GM18502 (cell line): Measurements from ENCODE around the gene PDGFD.

Experiments
- ATAC-seq: cut with Tn5 transposase; IDR thresholded peaks from one replicate; pipeline ENCODE4 v1.9.1; 2021; ENCODE audit warnings: mild to moderate bottlenecking; ENCODE audit not compliant: unreplicated experiment, poor library complexity

PDGFD gene

DNA sequence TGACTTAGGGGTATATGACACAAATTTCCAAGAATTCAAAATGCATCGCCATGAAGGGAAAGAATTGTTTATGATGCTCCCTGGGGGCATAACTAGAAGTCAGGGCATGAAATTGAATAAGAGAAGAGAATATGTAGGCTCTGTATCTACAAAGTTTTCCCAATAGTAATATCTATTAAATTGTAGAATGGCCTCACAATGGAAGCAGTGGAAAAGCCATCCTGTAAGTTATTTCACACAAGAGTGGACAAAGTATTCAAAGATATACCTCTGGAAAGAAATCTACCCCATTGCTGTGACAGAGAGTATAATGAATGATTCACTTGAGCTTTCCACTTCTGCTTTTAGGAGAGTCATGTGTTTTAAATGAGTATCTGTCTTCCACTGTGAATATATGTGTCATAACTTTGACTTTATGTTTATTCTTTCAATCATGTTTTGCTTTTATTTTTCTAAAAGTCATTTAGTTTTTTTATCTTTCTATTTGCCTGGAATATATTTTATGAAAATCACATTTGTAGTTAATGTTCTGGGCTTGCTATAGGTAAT lies 193.2 kb downstream of the PDGFD start:
- peak; percentile 93 for ATAC-seq

DNA sequence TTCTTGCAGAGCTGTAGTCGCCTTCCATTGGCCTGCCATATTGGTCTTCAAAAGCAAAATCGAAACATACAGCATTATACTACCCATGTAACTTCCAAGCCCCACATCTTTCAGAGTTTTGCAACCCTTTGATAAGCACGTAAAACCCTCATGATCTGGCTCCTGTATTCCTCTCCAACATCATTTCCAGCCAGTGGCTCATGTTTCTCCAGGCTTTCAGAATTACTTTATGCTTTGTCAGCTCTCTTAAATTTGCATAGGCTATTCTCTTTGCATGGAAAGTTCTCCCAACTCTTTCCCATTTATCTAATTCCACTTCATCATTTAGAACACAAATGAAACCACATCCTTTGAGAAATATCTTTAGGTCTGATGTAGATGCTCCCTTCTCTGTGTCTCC lies 195.3 kb downstream of the PDGFD start:
- ATAC-seq = no peak

DNA sequence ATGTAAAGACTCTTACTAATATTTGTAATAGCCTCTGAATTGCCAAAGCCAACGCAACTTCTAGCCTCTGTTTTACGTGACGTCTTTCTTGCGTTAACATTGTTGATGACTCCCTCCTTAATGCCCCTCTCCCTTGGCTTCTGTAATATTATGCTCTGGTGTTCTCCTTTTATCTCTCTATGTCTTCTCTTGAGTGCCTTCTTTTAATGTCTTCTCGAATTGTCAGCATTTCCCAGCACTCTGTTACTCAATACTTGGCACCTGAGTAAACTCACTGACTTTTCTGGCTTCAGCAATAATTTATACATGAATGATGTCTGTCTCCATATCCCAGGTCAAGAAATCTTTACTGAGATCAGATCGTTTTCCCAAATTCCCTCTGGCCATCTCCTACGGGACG lies 196.0 kb downstream of the PDGFD start:
- ATAC-seq = no peak

DNA sequence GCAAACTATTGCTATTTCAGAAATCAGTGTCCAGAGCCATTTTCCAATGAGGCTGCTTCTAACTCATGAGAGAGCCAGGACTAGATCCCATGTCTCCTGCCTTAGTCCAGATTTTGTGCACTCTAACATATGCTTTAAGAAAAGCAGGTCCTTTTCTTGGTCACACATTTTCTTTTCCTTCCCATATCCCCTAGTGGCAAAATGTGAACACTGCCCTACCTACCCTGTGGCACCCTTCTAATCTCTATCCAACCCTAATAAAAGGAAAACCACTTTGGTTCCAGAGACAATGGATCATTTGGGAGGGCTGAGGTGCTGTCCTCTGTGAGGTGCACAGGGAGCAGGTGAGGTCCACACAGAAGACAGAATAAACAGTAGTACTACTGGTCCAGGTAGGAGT lies 199.6 kb downstream of the PDGFD start:
- ATAC-seq = no peak

DNA sequence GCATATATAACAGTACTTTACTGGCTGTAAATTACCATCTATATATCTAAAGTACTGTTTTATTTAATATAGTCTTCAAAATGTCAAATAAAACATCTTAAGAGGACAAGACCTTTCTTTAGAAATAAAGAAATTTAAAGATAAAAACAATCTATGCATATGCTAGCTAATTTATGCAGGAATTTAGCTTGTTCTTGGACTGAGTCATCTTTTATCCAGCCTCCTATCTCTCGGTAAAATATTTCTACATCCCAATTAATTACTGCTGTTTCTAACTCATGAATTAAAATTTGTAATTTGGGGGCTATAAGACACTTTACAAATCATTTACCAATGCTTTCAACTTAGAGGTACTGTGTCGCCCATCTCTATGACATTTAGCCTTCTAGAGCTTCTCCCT lies 200.3 kb downstream of the PDGFD start:
- ATAC-seq = no peak

DNA sequence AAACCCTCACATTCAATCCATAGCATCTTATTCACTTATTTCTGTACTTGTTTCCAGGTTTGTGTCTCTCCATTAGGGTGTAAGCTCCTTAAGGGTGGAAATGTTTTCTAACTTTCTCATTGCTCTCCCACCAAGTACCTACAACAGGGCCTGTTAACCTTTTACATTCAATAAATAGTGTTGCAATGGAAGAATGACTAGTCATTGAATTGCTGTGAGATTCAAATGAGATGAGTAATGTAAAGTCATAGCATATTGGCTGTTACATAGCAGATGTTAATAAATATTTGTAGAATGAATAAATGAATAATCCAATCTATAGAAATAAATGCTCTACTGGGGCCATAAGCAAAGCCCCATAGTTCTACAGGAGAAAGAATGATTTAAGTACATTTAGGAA lies 202.9 kb downstream of the PDGFD start:
- no peak for ATAC-seq

DNA sequence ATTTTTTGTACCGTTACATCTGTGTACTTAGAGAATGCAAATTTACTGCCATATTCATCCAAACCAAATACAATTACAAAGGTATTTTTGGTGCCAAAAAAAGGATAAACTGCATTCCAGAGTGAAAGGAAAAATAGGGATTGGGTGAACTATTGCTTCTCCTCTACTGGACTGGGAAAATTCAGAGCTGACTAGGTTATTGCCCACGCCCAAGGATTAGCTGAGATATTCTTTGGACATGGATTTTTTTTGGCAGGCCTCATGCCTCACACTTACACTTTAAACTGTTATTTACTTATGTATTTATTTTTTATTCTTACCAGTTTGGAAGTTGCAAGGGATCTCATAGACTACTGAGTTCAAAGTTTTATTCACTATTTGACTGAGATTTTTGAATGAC lies 203.8 kb downstream of the PDGFD start:
- no peak for ATAC-seq

DNA sequence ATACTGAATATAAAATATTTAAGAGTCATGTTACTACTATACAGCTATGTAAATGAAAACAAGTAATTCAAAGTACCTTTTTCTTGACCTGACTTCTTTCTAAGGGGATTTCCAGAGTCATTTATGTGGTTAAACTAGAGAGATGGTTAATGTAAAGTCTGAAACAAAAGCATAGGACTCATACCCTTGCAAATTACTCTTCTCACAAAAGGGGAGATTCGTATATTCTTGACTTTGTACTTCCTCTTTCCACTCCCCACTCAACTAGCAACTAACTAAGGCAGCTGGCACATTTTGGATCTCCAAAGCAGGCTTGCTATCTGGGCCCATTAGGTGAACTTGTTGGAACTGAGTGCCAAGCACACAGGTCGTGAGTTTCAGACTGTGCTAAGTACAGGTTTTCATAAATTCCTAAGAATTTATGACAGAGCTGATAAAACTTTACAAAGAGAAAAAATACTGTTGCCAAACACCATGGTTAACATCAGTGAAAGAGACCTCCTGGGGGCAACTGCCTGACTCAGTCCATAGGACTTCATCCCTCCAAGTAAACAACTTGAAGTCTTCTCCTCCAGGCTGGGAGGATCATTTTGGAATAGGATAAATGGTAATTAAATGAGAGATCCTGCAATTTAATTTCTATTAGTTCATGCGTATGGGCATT lies 204.5 kb downstream of the PDGFD start:
- peak; percentile 98 for ATAC-seq

DNA sequence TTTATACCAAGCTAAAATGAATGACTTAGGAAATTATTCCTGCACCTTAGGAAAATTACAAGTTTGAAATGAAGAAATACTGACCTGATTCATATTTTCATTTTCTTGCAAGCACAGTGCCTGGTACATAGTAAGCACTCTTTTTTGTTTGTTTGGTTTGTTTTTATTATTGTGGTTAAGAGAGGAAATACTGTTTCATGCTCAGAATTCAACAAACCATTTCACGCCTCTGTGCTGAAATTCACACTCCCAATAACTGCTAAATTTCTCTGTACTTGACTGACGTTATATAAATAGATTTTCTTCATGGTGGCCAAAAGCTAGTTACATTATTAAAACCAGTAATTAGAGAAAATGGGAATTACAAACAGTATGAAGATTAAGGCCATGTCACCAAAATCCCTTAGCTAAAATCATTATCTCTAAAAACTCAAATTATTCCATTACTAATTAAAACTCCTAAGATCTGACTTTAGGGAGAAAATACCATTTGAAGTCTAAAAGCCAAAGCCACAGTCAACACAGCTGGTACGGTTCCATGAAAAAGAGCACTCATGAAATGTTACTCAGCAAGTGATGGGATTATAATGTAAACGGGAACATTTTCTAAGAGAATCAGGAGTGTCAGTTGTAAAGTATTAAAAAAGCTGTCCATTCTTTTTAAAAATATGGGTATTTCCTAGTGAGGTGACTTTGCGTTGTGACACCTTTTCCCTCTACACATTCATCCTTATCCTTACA lies 205.3 kb downstream of the PDGFD start:
- ATAC-seq = peak; percentile 47

DNA sequence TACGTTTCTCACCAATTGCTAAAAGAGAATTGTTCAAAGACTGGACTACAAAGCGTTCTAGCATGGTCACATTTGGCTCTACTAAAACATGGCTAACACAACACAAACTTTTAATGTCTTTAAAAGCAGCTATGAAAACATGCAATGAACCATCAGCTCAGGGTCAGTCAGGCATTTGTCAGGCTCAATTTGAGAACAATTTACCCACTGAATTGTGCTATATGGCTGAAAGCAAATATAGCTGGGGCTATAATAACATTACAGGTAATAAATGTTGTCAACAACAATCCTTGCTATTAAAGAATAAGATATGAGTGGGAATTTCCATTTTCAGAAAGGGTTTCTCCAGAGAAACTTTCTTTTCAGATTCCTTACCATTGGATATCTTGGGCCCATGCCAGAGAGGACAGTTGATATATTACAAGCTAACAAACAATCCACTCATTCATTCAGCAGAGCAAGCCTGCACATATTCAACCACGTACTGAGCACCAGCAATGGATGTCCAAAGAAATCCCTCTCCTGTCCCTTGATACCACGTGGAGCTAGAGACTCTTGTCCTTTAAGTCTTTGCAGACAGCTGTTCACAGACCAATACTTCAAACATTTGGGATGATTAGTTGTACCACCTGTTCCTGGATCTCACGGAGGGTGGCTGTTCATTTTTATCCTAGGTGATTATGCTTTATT lies 210.0 kb downstream of the PDGFD start:
- no peak for ATAC-seq

DNA sequence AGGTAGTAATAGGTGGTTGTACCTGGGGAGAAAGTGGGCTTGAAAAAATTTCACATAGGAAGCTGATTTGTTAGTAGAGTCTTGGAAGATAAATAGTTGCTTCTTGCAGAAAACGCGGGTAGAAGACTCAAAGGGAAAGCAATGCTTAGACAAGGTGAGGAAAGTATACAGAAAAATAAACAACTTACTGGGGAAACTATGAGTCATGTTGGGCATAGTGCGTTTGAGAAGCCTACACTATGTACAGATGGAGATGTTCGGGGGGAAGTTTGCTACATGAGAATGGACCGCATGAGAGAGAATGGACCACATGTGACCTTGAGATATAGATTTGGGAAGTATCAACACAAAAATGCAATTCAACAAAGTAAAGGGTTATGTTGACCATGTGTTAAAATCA lies 214.2 kb downstream of the PDGFD start:
- no peak for ATAC-seq

DNA sequence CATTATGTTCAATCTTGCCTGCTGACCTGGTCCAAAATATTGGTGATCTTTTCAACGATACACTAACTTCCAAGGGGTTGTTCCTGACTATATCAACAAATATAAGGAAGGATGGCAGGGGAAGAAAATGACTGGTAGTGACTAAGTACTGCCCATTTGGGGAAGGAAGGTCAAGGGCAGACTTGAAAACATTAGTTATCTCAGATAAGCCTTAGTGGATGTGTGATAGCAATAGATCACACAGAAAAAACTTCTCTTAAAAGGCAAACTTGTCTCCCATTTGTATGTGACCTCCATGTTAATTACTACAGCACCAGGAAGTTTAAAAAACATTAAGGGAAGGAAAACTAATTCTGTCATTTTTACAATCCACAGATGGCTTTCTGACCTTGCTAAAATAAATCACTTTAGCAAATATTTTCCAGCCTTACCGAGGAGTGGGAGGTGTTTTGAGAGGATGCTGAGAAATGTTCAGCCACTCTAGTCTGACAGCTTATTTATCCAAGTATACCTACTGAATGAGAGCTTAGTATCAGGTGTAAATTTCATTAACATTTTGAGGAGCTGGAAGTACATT lies 215.7 kb downstream of the PDGFD start:
- ATAC-seq = no peak

DNA sequence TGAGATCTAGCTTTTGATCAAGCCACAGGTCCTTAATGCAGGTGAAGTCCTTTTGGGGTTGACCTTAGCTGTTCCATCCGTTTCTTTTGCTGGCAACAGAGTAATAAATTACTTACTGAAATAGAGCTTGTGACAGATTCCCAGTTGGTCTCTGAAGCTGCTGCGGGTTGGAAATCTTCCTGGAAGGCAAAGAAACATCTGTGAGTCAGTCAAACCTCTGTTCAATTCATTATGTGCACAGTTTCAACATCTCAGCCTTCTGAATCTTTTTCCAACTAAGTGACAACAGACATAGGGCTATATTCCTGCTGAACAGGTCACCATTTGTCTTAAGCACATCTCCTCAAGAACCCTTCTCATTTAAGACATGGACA lies 216.4 kb downstream of the PDGFD start:
- no peak for ATAC-seq

DNA sequence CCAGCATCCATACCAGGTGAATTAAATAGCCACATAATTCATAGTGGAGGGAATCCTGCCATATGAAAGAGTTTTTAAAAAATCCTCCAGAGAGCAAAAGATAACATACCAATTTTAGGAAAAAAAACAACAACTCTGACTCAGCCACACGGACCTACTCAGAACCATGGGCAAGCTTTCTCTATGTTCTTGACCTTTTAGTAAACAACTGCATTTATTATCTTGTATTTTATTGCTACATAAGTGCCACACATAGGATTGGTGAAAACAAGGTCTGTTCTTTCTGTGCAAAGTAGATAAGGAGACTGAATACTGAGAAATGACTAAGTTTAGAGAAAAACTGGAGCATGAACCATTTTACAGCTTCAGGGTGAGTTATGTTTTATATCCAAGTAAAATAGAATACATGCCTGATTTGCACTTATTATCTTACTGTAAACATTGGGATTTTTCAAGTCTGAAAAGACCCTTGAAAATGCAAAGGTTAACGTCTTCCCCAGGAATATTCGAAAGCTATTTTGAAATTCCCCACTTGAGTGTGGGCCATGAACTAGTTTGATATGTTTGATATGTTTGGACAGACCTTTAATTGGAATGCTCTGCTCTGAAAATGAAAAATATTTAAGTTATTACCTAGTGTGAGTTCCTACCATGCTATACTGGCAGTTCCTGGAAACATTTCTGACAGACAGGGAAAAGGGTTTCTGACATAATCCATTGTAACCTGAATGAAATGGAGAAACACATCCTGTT lies 217.0 kb downstream of the PDGFD start:
- no peak for ATAC-seq

DNA sequence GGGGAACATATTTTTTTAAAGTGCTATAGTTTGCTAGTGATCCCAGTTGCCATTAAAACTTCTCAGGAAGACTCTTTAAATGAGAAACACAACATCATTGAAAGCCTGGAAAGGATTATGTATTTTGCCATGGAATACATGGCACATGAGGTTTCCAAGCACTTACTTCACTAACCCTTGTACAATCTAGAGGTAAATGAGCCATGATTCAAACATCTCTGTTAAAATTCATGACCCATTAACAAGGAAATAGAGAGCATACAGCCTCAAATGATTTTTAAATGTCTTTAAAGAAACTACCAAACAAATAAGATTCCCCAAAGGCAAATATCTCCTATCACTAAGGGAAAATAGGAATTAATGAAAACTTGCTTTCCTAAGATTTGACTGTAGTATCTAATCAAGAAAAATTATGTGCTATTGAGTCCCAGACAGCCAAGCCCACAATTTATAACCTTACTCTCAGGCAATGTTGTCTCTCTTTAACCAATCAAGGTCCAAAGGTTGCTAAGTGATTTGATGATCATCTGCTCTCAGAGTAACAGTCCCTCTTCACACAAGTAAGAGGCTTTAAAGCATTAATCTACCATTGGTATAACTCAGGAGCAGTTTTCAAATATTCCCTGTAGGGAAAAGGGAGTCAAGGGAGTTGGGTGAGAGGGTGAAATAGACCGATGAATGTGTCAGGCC lies 219.6 kb downstream of the PDGFD start:
- ATAC-seq = no peak

DNA sequence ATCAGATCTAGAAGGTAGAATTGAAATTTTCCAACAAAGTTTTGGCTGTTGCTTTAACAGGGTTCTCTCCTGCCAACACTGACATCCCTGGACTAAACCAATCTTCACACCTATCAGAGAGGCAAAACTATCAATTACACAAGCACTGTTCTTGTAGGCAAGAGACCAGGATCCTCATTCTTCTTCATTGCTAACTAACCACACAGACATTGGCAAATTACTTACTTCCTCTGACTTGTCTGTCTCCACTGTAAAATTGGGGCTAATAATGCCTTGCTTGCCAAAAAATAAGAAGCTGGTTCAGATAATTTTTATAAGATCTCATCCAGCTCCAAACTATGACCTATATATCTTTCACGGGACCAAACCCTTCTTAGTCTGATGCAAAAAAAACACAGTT lies 221.3 kb downstream of the PDGFD start:
- no peak for ATAC-seq

DNA sequence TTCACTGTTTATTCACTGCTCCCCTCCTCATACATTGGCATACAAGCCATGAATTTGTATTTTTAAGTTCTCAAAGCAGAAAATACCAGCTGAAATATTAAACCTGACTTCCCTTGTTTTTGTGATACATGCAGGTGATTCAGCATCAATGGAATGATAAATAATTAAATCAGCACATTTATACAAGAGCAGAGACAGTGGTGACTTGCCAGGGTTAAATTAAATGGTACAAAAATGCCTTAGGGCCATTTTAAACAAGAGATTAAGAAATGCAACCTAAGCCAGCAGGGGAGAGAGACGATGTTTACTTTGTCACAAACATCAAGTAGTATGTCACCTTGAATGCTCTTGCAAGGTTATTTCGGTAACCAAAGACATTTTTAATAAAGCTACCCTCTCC lies 223.4 kb downstream of the PDGFD start:
- ATAC-seq = no peak

DNA sequence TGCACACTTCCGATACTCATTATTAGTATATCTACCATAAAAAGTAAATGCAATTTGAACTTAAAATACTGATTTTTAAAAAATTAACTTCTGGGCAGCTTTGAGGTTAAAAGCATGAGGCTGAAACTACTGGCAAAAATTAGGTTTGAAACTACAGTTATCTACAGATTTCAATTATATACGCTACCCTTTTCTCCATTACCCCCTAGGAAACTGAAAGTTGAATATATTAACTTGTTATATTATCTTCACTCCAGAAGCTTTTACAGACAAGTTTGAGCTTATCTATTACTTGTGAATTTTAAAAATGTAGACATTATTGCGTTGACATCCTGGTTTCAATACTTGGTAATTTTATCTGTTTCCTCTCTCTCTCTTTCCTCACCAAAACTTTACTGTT lies 224.3 kb downstream of the PDGFD start:
- ATAC-seq = no peak

DNA sequence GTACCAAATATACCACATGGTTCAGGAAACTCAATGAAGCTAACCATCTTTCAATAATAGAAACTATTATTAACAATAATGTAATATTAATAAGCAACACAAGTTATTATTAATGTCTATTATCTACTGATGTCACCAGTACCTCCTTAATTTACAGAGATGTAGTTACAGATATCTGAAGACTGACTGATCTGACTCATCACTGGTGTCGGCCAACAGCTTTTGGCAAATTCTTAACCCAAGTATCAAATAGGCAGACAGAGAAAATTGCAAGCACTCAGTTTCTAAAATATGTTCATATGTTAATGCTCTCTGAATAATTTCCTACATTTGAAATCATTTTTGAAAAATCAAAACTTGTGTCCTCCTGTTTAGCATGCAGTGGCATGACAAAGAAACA lies 227.9 kb downstream of the PDGFD start:
- ATAC-seq = no peak

DNA sequence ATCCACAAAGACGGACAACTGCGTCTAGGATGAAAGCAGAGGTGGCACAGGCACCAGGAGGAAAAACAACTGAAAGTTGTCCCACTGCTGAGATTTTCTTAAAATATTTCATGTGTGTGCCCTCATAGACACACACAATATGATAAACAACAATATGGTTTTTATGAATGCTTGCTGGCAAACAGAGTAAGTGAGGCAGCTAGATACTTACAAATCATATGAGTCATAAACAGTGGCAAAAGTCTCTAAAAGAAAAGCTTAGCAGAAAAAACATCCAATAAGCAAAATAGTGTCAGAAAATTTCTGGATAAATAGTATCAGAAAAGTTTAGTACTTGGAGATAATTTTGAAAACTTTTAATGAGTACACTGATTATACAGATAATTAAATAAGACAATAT lies 228.7 kb downstream of the PDGFD start:
- ATAC-seq = no peak
